HTERT RPE-1 (cell line): ENCODE results near the gene CMSS1.

ENCODE experiments used
- in situ Hi-C: fragments of 300-500 bp; cut with MboI; formaldehyde crosslinking; loops from 4 replicates; pipeline ENCODE4 v1.14.3; 2020; ENCODE audit warnings: low sequenced_read_pairs

CMSS1 gene

GRCh38 chr3:99850608-99851007 is 32.9 kb downstream of the CMSS1 start:
- in situ Hi-C loops = no loop called here

DNA sequence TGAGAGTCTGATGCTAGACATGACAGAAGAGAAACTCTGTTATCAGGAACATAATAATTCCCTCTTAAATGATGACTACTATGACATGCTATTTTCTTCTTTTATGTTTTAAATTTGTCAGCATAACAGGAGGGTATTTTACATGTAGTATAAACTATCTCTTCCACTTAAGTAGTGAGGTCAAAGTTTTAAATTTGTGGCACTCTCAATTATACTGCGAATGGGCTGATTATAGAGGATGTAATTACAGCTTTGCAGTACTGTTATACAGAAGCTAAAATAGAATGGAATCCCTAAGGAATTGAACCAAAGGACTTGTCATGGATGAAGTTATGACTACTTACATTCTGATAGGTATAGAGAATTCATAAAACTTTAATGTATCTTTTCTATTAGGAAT is 34.3 kb downstream of the CMSS1 start:
- in situ Hi-C loops = no loop called here

DNA sequence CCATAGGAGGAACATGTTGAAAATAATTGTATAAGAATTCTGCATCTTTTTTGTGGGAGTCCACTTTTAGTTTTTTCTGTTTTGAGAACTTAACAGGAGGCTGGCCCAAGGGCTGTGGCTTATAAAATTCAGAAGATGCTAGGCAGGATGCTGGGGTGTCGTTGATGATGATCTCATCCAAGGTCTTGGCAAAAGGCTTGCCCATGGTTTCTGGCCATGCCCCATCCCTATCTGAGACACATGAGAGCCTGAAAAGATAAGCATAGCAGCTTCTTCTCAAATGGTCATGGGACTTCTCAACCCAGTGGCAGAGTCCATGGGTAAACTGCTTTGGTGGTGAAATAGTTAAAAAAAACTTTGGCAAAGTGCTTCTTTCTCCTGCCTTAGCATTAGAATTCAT is 35.2 kb downstream of the CMSS1 start:
- in situ Hi-C loops = no loop called here

DNA sequence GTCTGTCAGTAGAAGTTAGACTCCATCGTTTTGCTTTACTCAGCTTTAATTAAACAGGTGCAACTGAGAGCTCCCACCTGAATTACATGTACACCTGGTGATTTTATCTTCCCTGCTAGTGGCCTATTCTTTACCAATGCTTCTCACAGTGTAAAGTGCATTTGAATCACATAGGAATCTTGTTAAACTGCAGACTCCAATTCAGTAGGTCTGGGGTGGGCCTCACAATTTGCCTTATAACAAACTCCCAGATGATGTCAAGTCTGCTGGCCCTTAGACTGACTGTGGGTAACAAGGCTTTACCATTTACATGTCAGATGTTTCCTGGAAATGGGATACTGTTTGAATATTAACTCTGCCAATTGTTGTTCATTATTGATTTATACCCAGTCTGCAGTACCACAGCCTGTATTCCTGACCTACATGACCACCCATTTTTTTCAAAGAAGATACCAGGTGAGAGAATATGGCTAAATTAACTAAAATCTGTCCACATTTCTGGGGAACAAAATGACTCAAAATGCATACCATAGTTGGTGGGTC is 37.2 kb downstream of the CMSS1 start:
- in situ Hi-C loops = no loop called here

DNA sequence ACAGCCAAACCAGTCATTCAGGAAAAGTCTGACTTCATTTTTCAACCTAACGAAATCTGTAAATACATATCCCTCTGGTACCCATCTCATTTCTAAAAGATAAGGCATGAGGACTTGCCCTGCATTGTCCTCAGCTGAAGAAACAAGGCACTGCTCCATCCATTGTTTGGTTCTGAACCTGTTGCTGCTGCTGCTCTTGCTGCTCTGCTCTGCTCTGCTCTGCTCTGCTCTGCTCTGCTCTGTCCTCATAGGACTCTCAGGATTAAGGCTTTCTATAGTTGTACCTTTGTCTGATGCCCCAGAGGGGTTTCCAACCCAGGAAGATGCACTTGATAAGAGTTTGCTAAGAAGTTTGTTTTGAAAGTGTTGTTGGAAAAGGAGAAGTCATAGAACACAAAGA is 38.2 kb downstream of the CMSS1 start:
- in situ Hi-C loops = no loop called here

GRCh38 chr3:99856437-99857220 is 39.0 kb downstream of the CMSS1 start:
- in situ Hi-C loops = no loop called here

GRCh38 chr3:99857278-99857677 is 39.6 kb downstream of the CMSS1 start:
- in situ Hi-C loops = no loop called here

- in situ Hi-C loops = no loop called here
Measured at GRCh38 chr3:99858469-99858868, 40.8 kb downstream of the CMSS1 start.

DNA sequence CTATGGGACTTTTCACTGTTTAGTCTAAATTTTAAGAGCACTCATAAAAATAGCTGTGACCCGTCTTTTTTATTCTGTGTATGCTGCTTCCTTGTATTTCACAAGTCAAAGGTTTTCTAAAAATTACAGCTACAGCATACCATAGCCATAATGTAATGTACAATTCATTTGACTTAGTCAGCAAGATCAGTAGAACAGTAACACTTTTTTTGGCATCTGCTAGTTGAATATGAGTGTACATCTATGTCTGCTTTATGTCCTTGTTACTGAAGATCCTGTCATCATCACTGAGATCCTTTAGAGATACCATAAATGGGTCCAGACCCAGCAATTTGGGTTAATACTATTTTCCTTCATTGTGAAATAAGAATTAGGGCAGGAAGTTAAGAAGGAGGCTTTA is 42.2 kb downstream of the CMSS1 start:
- in situ Hi-C loops = no loop called here

GRCh38 chr3:99861216-99861615 is 43.6 kb downstream of the CMSS1 start:
- in situ Hi-C loops = no loop called here

DNA sequence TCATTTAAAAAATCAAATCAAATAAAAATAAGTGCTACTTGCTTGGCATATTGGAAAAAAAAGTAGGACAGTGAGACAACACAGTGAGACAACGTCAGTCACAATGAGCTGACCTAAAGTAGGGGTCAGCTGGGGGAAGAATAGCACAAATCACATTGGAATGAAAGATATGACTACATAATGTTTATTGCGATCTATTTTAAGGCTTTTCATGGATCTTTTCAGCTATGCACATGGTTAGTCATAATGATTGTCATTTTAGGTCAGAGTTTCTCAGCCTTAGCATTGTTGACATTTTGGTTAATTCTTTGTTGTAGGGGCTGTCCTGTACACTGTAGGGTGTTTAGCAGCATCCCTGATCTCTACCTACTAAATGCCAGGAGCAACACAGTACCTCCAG is 44.5 kb downstream of the CMSS1 start:
- in situ Hi-C loops = no loop called here

GRCh38 chr3:99863002-99863401 is 45.3 kb downstream of the CMSS1 start:
- in situ Hi-C loops = no loop called here

- in situ Hi-C loops = no loop called here
Measured at GRCh38 chr3:99863588-99863987, 45.9 kb downstream of the CMSS1 start.

- in situ Hi-C loops = no loop called here
Measured at GRCh38 chr3:99864289-99864688, 46.6 kb downstream of the CMSS1 start.

DNA sequence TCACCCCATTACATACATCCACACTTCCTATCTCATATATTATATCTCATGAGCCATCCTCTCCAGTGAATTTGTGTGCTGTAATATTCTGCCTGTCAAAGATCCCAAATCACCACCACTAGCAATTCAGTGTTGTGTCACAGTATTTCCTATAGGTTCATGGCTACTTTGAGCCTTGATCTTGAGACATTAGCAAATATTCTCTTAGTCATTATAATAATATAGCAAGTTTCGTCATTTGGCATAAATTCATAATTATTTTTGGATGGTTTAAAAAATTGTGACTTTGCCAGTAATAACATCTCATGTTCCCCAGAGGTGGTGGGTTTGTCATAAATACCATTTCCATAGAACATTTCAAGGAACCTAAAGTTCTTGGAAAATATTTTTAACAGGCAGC is 47.7 kb downstream of the CMSS1 start:
- in situ Hi-C loops = no loop called here

- in situ Hi-C loops = no loop called here
Measured at GRCh38 chr3:99866261-99866761, 48.6 kb downstream of the CMSS1 start.

DNA sequence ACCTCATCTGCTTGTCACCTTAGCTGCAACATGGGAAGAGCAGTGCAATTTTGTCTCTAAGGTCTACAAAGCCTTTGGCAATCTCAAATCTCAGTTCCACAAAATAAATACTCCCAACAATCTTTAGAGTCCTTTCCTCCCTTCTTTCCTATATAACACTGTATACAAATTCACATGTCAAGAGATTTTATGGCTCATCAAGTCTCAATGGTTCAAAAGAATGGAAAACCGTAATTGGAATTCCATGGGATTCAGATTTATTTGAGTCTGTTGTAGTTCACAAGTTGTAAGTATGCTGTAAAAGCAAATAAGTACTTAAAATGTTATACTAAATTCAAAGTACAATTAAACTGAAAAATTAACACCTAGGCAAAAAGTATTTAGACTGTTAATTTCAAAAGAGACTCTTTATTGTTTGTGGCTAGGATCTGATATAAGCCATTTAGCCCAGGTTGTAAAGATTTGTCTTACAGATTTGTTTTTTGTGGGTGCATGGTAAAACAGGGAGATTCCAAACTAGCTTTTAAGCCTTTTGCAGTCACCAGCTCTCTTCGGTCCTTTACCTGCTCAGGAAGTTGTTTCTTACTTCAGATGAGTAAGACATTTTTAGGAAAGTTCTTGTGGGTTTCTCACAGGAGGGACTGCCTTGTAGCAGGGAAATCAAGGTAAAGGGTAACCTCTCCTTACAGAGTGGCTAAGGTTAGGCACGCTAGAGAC is 50.1 kb downstream of the CMSS1 start:
- in situ Hi-C loops = no loop called here

DNA sequence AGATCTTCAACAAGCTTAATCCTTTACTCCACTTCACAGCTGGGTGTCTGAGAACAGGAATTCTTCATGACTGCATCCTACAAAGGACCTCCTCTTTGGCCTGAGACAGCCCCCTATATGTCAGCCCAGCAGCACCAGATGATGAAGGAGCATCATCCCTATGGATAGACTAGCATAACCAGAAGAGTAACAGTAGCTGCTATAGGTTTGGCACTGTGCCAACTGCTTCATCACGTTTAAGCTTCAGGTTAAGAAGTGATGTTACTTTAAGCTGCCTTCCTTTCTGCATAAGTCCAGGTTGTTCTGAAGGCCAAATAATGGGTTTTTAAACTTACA is 50.6 kb downstream of the CMSS1 start:
- in situ Hi-C loops = no loop called here

DNA sequence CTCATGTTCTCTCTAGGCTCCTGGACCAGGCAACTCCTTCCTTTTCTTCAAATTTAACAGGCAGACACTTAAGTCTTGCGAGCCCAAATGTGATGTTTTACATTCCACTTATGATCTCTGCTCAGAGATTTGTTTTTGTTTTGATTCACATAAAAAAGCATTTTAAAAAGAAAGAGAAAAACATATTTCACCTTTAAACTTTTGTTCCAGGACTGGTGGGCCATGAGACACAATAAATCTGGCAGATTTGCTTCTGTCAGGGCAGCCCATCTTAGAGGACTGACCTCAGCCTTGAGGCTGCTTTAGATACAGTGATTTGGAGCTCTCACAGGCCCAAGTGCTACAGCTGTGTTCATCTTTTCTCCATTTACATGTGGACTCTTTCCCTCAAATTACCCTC is 52.0 kb downstream of the CMSS1 start:
- in situ Hi-C loops = no loop called here

DNA sequence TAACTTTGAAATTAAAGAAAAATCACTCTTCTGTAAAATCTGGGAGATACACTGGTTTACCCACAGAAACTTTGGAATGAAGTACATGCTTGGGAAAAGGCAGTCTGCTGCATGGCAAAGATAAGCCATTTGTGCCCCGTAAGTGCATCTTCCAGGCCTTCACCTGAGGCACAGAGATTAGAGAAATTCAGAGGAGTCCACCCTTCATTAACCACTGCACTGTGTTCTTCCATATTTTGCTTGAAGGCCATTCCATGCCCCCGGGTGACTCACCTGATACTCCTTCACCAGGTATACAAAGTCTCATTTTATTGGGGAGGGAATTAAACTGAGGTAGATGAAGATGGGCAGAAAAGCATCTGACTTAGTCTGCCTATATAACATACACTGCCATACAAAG is 53.0 kb downstream of the CMSS1 start:
- in situ Hi-C loops = no loop called here

DNA sequence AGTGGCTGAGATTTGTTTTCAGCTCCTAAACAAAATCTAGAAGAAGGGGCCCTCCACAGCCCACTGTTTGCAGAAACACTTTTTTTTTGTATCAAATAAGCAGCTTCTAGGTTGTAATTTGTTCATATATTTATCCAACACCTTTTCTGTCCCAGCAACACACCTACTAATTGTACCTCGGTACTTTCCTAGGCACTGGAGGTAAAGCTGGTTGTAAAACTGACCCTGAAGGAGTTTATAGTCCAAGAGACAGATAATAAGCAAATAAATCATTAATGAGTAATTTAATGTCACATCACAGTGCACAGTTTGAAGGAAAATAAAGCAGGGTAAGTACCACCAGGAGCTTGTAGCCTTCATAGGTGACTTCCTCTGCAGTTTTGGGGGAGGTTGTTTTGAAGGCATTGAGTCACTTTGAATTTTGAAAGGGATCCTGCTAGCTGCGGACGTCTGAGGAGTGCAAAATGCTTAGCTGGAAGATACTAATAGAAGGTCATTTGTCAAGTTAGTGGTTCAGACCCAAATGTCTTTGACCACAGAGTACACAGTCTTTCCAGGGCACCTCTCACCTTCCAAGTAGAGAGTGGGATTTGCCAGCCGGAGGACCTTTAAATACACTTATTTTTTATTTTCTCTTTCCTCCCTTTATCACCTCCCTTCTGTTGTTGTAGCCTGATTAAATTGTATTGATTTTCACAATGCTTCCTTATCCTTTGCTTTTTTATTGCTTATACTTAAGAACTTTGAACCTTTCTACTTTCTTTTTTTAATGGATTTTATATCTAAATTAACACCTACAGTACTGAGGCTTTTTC is 53.8 kb downstream of the CMSS1 start:
- in situ Hi-C loops = no loop called here

DNA sequence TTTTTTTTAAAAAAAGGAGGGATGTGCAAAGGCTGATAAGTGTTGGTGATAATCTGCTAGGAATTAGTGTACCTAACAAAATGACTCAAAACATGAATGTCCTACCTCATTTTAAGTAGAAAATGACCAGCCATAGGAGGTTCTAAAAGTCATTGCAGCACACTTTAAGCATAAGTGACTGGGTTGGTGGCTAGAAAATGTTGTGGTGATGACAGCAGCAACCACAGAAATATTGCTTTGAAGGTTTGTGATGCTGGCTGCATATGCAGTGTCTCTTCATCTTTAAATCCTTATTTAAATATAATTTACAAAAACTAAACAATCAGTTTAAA is 55.2 kb downstream of the CMSS1 start:
- in situ Hi-C loops = no loop called here
